HG03520 (cell line): ENCODE results near the gene PUS7L.
"Not testable (repeated sequence)": the region's sequence is repeated elsewhere in the genome, so short reads cannot be mapped to it uniquely, and the experiment has no call there.

Source experiments
- ATAC-seq: cut with Tn5 transposase; IDR thresholded peaks from one replicate; pipeline ENCODE4 v1.9.1; 2021; ENCODE audit warnings: mild to moderate bottlenecking, moderate library complexity; ENCODE audit not compliant: unreplicated experiment

PUS7L gene

GRCh38 chr12:43758728-43759563 lies at the start of gene PUS7L, which contains the start of gene IRAK4:
TSS of gene PUS7L (minus strand) at chr12:43758790. CDS start at chr12:43755245, 3,545 bp downstream.
TSS of gene IRAK4 (plus strand) at chr12:43758951. CDS start at chr12:43768112, 9,161 bp downstream.
- ATAC-seq = peak; percentile 98

- no peak for ATAC-seq
Observed at GRCh38 chr12:43807386-43807785, 48.8 kb upstream of the PUS7L start.

GRCh38 chr12:43806737-43807072 lies 48.1 kb upstream of the PUS7L start:
- ATAC-seq = no peak

GRCh38 chr12:43805860-43806736 lies 47.5 kb upstream of the PUS7L start, which contains the start of gene TWF1:
TSS of gene TWF1 (minus strand) at chr12:43806317. CDS start at chr12:43806245, 72 bp downstream.
- peak; percentile 91 for ATAC-seq

- no peak for ATAC-seq
Observed at GRCh38 chr12:43805149-43805859, 46.7 kb upstream of the PUS7L start.

- ATAC-seq = no peak
Observed at GRCh38 chr12:43797561-43798217, 39.1 kb upstream of the PUS7L start.

- no peak for ATAC-seq
Observed at GRCh38 chr12:43795716-43796280, 37.2 kb upstream of the PUS7L start.

GRCh38 chr12:43789941-43790340 lies 31.4 kb upstream of the PUS7L start:
- no peak for ATAC-seq

GRCh38 chr12:43786899-43787693 lies 28.5 kb upstream of the PUS7L start:
- ATAC-seq = no peak

GRCh38 chr12:43776498-43776897 lies 17.9 kb upstream of the PUS7L start:
- ATAC-seq = no peak

GRCh38 chr12:43766291-43766690 lies 7.7 kb upstream of the PUS7L start:
- no peak for ATAC-seq

GRCh38 chr12:43764528-43764927 lies 5.9 kb upstream of the PUS7L start:
- no peak for ATAC-seq

GRCh38 chr12:43763769-43764168 lies 5.2 kb upstream of the PUS7L start:
- no peak for ATAC-seq

GRCh38 chr12:43762596-43762995 lies 4.0 kb upstream of the PUS7L start:
- ATAC-seq = no peak

- no peak for ATAC-seq
Observed at GRCh38 chr12:43761500-43761899, 2.9 kb upstream of the PUS7L start.

- no peak for ATAC-seq
Observed at GRCh38 chr12:43760396-43760795, 1.8 kb upstream of the PUS7L start.

- no peak for ATAC-seq
Observed at GRCh38 chr12:43758247-43758727, 303 bp downstream of the PUS7L start.

- no peak for ATAC-seq
Observed at GRCh38 chr12:43754015-43754414, 4.6 kb downstream of the PUS7L start.

- not testable (repeated sequence) for ATAC-seq
Observed at GRCh38 chr12:43751360-43751759, 7.2 kb downstream of the PUS7L start.
